T-helper 1 cell treated with Interleukin-12 subunit alpha and Interleukin-12 subunit beta and Interleukin-4 antibody, amounts not matched to agents 30 ng/mL and 1 ng/mL, for 36 hours (primary cell): ENCODE data around the gene RWDD3. TPM values are rescaled to one million over a fixed set of nuclear protein-coding genes. Genes with fewer than 3 reads are reported as not detected.

Source experiments
- intact Hi-C: fragments of 100-400 bp; cut with micrococcal nuclease; formaldehyde crosslinking; loops from one replicate; pipeline ENCODE4 v1.15.1; 2024
- total RNA-seq: library from RNA; stranded (reverse); gene quantifications from 2 replicates; pipeline ENCODE4 v1.2.3, GENCODE V29; 2022

Gene RWDD3
- total RNA-seq, 1 donor from 2014 or later = 16.2 TPM

GRCh38 chr1:95229706-95230105, 4.3 kb upstream of the RWDD3 start:
- intact Hi-C loops = loop anchor here (5.0 kb wide), 3 partner anchors 427 to 1212 kb away; partner anchors contain the start of gene ABCD3

- intact Hi-C loops = loop anchor here (5.0 kb wide), 3 partner anchors 428 to 1213 kb away; partner anchors contain the start of gene ABCD3
Measured at GRCh38 chr1:95230256-95230655, 3.8 kb upstream of the RWDD3 start.

GRCh38 chr1:95230768-95231191, 3.2 kb upstream of the RWDD3 start:
- intact Hi-C loops = loop anchor here (5.0 kb wide), 3 partner anchors 428 to 1213 kb away; partner anchors contain the start of gene ABCD3

GRCh38 chr1:95232646-95233318, 1.2 kb upstream of the RWDD3 start:
- intact Hi-C loops = loop anchor here (2.0 to 5.0 kb wide), 4 partner anchors 270 to 1215 kb away; partner anchors contain the start of gene ABCD3

- intact Hi-C loops = loop anchor here (2.0 to 5.0 kb wide), 4 partner anchors 271 to 1216 kb away; partner anchors contain the start of gene ABCD3
Measured at GRCh38 chr1:95233319-95233736, 682 bp upstream of the RWDD3 start.

GRCh38 chr1:95236784-95237575, 3.0 kb downstream of the RWDD3 start:
- intact Hi-C loops = no loop called here

GRCh38 chr1:95237981-95238703, 4.1 kb downstream of the RWDD3 start:
- intact Hi-C loops = no loop called here

GRCh38 chr1:95245029-95245428, 11.0 kb downstream of the RWDD3 start:
- intact Hi-C loops = no loop called here

- intact Hi-C loops = no loop called here
Measured at GRCh38 chr1:95246511-95246910, 12.5 kb downstream of the RWDD3 start.

DNA sequence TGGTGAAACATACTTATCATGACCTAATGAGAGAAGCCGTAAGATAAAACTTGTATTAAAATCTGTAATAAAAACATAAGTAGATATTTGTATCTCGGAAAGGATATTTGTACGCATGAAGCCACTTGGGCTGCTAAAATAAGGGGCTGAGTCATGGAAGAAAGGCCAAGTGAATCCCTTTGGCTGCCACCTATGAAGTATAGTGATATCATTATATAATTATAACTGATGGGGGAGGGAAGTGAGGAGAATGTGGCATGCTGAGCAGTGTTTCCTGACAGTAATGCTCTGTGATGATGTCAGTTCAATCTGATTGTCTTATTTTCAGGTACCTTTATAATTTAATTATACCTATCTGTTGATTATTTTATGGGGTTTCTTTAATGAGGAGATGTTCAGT, 13.6 kb downstream of the RWDD3 start:
- intact Hi-C loops = no loop called here

GRCh38 chr1:95249916-95250315, 15.9 kb downstream of the RWDD3 start:
- intact Hi-C loops = no loop called here

DNA sequence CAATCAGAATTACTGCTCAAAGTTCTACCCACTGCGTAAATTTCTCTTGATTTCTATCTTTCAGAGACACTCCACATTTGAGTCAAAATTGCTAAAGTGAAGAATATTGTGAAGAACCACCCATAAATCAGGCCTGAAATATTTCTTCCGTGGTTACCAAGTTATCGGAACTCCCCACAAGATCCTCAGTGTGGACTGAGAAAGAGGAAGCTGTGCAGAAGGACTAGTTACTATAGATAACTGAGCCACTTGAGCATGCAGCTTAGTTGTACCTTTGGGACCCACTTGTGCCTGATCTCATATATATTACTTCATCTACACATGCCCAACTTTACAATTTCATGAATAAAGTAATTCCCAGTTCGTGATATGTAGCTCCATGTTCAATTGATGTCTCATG, 18.4 kb downstream of the RWDD3 start:
- intact Hi-C loops = no loop called here

DNA sequence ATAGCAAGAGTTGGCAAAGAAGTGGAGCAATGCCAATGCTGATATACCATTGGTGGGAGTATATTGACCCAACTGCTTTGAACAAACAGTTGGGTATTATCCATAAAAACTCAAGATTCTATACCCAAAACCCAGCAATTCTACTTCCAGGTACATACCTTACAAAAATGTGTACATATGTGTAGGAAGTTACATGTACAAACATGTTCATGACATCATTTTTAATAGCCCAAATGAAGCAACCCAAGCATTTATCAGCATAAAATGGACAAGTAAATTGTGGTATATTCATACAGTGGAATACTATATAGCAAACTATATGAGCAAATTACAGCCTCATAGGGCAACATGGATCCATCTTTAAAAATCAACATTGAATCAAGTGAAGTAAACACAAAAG, 20.9 kb downstream of the RWDD3 start:
- intact Hi-C loops = no loop called here

- intact Hi-C loops = no loop called here
Measured at GRCh38 chr1:95255826-95256225, 21.8 kb downstream of the RWDD3 start.

DNA sequence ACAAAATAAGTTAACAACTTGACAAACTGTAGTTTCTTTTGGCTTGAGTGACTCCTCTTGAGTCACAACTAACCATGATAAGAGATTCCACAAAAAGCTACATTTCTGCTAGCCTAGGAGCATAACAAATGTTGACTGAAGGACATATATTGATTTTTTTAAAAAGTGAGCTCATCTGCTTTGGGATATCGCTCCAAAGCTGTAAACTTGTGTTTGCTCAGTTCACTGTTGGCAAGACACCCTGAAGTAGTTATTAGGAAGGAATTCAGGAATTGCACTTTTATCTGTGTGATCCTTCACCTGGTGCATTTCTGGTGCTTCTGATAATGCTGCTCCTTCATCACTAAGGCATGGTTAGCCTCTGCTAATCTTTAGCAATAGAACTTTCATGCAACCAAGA, 23.7 kb downstream of the RWDD3 start:
- intact Hi-C loops = no loop called here

DNA sequence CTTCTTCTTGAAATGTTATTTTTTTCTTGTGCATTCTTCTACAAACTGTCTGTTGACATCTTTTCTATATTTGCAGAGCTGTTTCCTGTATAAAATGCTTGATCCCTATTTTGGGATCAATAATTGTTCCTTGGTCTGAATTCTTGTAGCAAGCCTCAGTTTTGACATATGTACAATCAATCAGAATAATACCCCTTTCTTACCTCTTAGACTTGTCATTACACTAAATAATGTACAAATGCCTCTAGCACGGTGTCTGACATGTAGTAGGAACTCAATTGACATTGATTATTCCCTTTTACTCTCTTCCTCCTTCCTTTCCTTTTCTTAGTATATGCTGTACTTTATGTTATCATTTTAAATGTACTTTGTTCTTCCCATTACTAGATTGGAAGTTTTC, 25.2 kb downstream of the RWDD3 start:
- intact Hi-C loops = no loop called here

- intact Hi-C loops = no loop called here
Measured at GRCh38 chr1:95262913-95263312, 28.9 kb downstream of the RWDD3 start.

- intact Hi-C loops = no loop called here
Measured at GRCh38 chr1:95263450-95263849, 29.4 kb downstream of the RWDD3 start.

DNA sequence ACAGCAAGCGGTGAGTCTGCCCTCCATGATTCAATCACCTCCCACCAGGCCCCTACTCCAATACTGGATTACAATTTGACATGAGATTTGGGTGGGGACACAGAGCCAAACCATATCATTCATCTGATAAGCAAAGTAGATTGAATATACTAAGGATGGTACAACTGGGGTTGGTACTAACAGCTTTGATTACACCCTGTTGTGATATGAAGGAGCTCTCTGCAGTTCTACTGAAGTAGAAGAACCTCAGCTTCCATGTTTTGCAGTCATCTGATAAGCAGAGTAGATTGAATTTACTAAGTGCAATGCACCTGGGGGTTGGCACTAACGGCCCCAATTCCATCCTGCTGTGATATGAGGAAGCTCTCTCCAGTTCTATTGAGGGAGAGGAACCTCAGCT, 31.1 kb downstream of the RWDD3 start:
- intact Hi-C loops = no loop called here

DNA sequence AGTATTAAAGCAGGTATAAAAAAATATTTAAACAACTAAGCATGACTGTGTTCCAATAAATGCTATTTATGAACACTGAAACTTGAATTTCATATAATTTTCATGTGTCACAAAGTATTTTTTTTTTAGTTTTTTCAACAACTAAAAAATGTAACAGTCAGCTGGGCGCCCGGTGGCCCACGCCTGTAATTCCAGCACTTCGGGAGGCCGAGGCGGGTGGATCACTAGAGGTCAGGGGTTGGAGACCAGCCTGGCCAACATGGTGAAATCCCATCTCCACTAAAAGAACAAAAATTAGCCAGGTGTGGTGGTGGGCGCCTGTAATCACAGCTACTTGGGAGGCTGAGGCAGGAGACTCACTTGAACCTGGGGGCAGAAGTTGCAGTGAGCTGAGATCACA, 42.4 kb downstream of the RWDD3 start:
- intact Hi-C loops = no loop called here

DNA sequence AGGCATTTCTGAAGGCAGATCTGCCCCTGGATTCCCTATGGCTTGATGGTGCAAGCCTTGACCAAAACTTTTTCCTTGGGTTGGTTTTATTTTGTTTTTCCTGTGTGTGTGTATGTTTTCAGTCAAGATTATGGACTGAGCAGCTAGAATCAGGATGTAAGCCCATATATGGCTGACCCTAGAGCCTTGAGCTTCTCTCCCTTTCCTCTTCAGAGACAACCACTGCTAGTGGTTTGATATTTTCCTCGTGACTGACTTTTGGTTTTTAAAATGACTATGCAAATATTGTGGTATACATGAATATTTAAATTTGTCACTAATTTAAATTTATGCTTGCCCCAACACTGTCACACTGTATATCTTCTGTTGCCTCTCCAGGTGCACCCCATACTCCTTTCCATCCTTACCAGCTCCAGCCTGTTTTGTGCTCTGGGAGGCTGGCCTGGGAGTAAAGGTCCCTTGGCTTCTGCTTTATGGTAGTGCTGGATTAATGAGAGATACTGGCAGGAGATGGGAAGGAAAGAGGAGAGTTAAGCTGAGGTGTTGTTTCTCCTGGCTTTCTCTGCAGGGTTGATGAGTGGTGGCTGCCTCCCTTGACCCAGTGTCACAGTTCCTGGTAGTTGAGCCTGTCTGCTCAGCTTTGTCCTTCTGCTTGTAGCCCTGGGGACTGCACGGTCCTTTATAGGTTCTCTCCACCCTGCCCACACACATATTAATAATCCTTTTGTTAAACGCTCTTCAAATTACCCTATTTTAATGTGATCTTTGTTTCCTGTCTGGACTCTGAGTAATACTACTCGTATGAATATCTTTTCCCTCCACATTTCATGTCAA, 44.4 kb downstream of the RWDD3 start:
- intact Hi-C loops = no loop called here
